Epithelial cell of prostate (primary cell): ENCODE measurements around the gene LRRC49.
"Not testable (repeated sequence)": the region's sequence is repeated elsewhere in the genome, so short reads cannot be mapped to it uniquely, and the experiment has no call there.

ENCODE experiments used
- DNase-seq: peaks from one replicate; pipeline ENCODE4 v3.0.0-alpha.2; 2011; ENCODE audit warnings: low read depth, low spot score
- H3K27ac ChIP-seq: fragments of 450-650 bp; 2 replicates; pipeline ENCODE4 v1.5.1; 2017; ENCODE audit warnings: mild to moderate bottlenecking

Gene LRRC49

DNA sequence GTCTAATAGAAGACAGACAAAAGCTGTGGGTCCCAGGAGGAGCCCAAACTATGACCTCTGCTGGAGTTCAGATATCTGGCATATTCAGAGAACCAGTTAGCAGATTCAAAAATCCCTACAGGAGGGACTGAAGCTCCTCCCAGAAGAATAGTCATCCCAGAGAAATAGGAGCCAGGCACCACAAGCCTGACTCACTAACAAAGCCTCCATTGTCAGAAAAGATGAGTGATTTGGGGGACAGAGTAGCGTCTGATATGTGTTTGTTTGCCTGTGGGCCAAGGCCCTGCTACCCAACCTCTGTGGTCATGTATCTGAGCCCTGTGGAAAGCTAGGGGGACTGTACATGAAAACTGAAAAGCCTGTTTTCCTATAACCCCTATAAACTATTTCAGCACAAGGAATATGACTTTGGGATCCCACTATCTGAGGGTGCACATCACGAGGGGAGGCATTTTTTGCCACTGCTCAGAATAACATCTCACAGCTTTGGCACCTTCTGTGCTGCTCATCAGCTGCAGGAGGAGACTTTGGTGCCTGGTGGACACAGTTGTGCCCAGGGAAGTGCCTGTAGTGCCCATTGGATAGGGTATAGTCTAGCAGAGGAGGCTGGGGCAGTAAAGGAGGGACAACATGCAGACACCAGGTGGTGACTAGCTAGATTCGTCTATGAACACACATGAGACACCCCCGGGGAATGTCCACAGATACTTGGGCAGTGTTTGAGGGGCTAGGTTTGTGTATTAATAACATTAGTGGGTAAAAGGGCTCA is 29.0 kb upstream of the LRRC49 start:
- DNase-seq = peak; percentile 70
- peak overlapping the region; percentile 52 for H3K27ac ChIP-seq

DNA sequence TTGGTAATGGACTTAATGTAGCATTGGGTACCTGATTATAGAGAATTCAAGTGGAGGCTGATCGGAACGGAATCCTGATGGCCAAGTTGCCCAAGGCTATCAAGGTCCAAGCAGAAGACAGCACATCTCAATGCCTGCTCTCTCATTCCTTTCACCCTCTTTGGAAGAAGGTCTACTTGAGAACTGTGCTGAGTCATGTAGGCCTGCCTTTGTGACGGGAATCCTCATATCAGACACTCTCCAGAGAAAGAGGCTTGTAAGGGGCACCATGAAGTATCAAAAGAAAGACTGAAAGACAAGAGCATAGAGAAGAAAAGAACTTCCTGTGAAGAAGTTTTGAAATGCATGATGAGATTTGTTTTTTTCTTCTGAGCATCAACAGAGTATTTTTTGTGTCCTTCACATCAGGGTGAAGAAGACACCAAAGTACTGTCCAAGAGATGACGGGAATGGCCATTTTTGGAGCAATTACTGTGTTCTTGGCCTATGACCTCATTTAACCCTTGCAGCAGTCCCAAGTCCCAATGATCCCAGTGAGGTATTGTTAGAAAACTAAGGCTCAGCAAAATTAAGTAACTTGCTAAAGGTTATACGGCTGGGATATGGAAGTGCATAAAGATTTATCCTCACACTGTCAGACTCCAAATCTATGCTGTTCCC is 25.5 kb upstream of the LRRC49 start:
- H3K27ac ChIP-seq = no peak overlapping the region

DNA sequence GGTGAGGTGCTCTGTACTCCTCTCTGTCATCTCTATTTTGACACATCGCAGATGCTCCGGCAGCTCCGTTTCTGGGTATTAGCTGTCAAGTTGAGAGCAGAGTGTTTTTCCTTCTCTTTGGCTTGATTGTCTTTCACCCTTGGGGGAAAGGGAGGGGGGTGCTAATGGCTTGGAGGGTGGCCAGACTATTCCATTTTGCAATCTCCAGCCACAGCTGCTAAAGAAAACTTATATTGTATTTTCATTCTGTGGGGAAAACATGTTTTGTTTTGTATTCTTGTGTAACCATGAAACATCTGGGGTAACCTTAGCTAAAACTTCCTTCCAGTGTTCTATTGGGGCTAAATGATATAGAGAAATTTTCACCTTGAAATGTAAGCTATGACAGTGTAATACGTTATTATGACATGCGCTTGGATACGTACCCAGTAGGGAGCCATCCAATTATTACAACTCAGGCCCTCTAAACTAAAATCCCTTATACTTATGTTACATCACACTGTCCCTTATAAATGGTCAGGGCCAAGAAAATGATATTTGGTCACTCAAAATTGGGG is 24.6 kb upstream of the LRRC49 start:
- DNase-seq = no peak
- no peak overlapping the region for H3K27ac ChIP-seq

More for the DNA sequence above, 25.5 kb upstream of the LRRC49 start:
- DNase-seq = no peak

DNA sequence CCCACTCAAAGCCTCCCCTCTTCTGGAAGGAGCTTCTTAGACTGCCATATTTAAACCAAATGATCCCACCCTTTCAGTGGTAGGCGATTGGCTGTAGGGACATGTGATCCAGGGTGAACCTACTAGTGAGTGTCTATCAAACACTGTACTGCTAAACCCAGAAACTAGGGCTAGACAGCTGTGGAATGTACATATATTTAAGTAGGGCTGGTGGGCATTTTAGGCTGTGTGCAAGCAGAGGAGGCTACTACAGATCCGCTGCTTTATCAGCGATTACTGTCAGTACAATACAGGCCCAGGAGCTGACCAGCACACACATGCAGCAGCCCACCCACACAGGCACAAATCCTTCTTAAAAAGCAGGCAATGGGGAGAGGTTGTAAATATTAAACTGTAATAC is 23.3 kb upstream of the LRRC49 start:
- DNase-seq = no peak
- no peak overlapping the region for H3K27ac ChIP-seq

DNA sequence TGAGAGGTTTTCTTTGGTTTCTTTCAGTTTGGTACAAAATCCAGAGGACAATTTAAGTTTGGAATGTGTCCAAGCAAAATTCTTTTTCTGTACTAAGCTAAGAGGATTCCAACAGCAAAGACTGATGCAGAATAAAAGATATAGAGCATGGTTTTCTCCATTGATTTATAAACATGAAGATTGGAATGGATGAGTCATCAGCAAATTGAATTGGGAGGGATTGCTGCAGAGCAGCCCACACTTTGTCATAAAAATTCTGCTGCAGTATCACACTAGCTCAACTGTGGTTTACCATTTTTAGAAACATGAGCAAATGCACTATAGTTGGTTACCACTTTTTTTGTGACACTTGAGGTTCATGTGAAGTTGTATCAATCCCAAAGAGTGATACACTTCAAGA is 22.6 kb upstream of the LRRC49 start:
- H3K27ac ChIP-seq = no peak overlapping the region
- no peak for DNase-seq

DNA sequence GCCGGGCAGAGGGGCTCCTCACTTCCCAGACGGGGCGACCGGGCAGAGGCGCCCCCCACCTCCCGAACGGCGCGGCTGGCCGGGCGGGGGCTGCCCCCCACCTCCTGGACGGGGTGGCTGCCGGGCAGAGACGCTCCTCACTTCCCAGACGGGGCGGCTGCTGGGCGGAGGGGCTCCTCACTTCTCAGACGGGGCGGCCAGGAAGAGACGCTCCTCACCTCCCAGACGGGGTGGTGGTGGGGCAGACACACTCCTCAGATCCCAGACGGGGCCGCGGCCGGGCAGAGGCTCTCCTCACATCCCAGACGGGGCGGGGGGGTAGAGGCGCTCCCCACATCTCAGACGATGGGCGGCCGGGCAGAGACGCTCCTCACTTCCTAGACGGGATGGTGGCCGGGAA is 21.1 kb upstream of the LRRC49 start:
- H3K27ac ChIP-seq = not testable (repeated sequence)

DNA sequence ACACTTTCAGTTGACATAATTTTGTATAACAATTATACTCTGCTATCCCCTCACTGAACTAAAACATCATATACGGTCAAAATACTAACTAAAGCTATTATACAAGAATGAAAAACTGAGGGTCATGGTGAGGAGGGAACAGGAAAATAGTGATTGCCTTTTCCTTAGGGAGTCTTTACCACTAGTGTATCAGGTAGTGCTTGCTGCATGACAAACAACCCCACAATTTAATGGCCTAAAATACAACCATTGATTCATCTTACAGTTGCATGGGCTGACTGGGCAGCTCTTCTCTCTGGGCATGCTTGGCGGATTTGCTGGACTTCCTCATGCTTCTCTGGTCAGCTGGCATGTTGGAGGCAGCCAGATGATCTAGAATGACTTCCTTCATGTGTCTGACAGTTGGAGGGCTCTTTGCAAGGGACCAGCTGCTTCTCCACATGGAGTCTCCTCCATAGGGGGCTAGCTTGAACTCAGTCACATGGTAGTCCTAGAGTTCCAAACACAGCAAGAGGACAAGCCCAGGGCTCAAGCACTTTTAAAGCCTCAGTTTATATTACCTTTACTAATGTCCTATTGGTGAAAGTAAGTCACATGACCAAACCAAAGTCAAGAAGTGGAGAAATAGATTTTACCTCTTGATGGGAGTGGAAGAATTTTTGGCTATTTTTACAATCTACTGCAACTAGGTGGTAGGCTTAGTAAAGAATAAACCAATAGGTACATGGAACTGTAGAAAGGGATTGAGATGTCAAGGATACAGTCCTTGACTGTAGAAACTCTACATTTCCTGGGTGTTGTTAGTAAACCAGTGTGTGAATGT is 19.2 kb upstream of the LRRC49 start:
- H3K27ac ChIP-seq = no peak overlapping the region
- DNase-seq = no peak

More for the DNA sequence above, 21.1 kb upstream of the LRRC49 start:
- not testable (repeated sequence) for DNase-seq

DNA sequence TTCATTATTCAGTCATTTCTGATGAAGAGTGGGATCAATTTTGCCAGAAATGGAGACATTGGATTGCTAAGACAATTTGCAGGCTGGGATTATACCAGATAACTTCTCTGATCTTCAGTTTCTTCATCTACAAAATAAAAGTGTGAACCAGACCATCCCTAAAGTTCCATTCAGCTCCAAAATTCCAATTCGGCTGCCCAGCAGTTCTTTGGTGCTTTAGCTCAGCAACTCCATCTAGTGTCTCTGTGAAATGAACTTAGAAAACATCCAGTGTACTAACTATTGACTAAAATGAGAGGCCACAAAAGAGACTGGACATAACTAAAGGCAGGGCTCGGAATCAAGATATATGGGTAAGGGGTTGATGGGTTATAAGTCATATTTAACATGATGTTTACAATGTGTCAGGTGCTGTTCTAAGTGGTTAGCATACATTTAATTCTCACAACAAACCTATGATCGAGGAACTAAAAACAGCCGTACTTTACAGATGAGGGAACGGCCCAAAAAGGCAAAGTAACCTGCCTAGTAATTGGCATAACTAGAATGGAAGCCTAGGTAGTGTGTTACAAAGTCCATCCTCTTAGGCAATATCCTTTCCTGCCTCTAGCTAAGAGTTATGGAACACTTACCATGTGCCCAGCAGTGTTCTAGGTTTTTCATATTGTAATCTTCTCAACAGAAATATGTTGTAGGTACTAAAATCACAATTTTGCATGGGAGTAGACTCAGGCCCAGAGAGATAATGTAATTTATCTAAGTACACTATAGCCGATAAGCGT is 17.4 kb upstream of the LRRC49 start:
- no peak for DNase-seq
- no peak overlapping the region for H3K27ac ChIP-seq

DNA sequence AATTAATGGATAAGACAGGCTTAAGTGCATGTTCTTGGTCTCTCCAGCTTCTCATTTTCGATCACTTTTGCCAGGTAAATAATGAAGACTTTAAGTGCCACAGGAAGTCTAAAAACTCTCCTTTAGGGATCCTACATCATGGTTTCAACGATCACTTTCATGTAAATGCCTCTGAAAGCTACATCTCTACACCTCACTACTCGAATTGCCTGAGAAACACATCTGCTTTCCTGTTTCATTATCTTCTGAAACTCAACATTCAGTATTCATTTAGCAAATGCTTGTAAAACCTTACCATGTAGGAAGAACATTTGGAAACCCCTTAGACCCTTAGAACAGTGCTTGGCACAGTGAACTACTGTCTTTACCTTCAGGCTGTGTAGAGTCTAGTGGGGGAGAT is 16.6 kb upstream of the LRRC49 start:
- H3K27ac ChIP-seq = no peak overlapping the region
- DNase-seq = no peak

DNA sequence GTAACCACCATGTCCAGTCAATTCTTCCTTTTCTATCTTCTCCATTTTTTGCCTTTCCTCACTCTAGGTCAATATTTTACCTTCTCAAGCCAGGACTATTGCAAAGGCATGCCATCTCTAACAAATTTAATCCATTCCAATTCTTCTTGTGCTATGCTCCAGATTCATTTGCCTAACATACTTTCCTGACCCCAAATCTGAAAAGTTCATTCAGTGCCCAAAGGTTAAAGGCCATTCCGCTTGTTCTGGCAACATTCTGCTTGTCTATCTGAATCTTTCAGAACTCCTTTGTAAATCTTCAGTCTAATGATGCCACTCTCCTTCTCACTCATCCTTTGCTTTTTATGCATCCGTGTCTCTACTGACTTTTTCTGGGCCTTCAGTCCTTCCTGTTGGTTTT is 15.9 kb upstream of the LRRC49 start:
- DNase-seq = no peak
- no peak overlapping the region for H3K27ac ChIP-seq

DNA sequence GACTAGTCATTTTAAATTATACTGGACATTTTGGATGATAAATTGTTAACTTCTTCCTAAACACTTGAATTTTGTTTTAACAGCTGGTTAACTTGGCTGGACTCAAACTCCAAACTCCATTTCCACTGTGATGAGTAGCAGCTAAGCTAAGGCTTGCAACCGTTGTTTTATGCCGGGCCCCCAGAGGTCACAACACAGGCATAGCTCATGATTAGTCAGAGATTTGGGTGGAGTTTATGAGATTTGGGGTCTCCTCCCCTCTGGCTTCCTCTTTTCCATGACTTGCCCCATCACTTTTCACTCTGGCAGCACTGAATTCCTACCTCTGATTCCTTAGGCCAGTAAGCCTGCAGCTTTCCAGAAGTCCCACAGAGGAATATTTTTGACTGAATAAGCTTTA is 13.2 kb upstream of the LRRC49 start:
- DNase-seq = no peak
- H3K27ac ChIP-seq = no peak overlapping the region

DNA sequence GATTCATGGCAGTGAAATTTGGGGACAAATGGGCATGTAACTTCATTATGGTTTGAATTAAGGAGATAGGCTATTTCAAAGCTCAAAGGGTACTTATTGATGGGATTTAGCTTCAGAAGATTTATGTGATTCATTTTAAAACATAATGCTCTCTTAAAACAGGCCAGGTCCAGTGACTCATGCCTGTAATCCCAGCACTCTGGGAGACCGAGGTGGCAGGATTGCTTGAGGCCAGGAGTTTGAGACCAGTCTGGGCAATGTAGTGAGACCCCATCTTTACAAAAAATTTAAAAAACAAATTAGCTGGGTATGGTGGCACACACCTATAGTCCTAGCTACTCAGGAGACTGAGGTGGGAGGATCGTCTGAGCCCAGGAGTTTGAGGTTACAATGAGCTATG is 11.8 kb upstream of the LRRC49 start:
- no peak for DNase-seq
- H3K27ac ChIP-seq = no peak overlapping the region

DNA sequence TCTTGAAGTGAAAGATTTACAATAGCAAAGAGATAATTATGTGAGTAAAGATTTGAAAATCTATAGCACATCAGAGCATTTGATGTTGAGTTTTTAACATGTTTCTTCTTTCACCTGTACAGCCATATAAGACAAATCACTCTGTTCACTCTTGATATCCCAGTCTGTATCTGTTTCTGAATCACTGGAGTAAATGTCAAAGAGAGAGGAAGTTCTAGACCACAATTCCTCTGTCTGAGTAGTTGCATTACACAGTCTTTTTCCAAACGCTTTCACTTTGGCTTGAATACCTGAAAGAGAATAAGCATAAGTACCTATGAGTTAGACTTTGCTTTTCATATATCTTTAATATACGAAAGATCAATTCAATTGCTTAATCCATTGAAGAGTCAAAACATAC is 10.3 kb upstream of the LRRC49 start:
- no peak overlapping the region for H3K27ac ChIP-seq
- DNase-seq = no peak

DNA sequence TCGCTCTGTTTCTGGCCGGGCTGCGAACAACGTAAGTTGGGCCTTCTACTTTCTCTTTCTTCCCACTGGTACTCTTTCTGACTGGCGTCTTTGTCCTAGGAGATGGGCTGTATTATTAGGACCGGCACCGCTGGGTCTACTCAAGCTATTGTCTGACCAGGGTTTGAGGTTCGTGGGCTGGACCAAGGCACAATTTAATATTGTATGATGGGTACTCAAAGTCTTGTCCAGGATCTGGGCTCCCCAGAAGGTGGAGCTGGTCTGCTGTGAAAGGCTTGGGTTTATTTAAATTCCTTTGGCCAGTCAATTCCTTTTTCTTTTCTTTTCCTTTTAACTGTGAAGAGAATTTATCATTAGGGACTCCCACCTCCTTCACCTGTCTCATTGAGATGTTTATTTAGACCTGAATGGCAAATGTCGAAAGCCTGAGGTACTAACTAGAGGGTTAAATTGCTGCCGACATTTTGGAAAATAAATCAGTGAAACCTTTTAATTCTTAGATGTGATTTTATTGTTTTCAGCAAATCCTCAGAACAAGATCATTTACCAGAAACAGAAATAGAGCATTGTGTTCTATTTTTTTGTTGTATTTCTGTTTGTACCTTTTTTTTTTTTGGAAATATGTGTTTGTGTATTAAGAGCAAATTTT is 410 bp downstream of the LRRC49 start:
- DNase-seq = peak; percentile 5
- H3K27ac ChIP-seq = peak overlapping the region; percentile 75

DNA sequence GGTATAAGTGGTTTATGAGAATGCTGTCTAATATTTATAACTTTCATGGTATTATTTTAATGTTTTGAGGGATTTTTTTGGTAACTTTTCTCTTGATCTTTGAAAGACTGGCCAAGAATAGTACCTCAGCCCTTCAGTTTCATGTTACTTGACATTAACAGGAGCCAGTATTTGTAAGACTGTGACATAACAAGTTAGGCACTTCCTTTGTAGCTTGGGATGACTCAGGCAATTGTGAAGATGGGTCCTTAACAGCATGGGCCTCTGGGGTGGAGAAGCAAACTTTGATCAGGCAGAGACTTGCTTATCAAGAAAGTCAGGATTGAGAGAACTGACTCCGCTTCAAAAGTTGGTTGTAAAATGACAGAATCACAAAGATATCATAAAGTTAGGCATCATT is 9.5 kb downstream of the LRRC49 start:
- peak overlapping the region; percentile 91 for H3K27ac ChIP-seq
- peak; percentile 83 for DNase-seq

DNA sequence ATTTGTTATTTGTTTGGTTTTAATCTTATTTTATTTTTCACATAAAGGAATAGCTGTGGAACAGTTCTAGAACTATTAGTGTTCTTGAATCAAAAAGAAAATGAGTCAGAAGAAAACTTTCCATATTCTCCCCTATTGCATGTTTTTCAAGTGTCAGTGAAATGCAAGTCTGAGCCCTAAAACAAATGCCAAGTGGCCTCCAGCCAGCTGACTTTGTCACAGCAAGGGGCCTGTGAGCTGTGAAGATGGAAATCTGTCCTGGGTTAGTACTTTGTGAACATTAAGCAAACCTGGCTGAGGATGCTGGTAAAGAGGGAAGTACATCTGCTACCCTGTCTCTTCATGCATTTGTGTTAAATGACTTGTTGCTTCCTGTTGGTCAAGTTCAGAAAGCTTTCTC is 14.2 kb downstream of the LRRC49 start:
- no peak for DNase-seq

DNA sequence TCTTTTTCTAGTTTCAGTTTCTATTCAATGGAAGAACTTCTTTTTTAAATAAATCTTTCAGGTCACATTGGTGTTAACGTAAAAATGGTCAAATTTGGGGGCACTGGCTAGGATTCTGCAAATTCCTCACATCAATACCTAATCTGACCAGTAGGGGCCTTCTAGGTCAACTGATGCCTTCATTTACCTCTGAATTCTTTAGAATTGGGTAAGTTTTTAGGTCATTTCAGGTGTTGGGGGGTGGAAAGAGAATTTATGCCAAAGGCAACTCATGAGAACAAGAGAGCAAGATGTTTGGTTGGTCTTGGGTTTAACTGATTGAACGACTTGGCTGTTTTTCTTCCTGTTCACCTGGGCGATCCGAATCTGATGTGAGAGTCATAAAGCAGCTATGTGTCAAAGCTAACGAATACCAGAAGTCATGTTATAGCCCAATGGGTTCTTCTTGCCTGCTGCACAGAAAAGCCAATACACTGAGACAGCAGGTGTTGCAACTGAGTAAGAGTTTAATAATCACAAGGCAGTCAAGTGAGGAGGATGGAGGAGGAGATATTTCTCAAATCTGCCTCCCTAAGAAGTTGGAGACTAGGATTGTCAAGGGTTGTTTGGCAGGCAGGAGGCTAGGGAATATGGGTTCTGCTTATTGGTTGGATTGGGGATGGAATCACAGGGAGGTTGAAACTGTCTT is 15.3 kb downstream of the LRRC49 start:
- DNase-seq = no peak
- H3K27ac ChIP-seq = no peak overlapping the region

More for the DNA sequence above, 14.2 kb downstream of the LRRC49 start:
- H3K27ac ChIP-seq = no peak overlapping the region

DNA sequence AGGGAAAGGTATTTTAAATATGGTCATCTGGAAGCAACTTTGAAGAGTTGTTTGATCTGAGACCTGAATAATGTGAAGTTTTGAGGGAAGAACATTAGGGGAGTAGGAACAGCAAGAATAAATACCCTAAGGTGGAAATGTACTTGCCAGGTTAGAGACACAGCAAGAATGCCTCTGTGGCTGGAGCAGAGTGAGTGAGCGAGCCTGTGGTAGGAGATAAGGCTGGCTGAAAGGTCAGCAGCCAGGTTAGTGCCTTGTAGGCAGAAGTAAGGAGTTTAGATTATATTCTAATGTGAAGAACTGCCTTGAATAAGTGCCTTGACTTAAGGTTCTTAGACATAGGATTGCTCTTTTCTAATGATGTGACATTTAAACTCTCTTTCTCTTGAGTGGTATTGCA is 18.3 kb downstream of the LRRC49 start:
- no peak for DNase-seq
- H3K27ac ChIP-seq = no peak overlapping the region

DNA sequence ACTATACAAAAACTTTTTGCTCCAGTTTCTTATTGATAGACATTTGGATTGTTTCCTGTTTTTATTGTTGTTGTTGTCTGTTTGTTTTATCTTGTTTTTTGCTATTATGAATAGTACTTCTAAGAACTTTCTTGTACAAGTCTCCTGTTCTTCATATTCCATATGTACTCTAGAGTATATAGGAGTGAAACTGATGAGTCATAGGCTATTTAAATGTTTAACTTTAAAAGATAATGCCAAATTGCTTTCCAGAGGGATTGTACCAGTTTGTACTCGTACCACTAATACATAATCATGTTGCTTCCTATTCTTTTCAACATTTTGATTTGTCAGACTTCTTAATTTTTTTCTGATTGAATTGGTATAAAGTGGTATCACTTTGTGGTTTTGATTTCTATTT is 19.6 kb downstream of the LRRC49 start:
- no peak for DNase-seq
- H3K27ac ChIP-seq = no peak overlapping the region
